Activated CD8-positive, alpha-beta memory T cell treated with anti-CD3 and anti-CD28 coated beads, Interleukin-2, amount 50 U/mL, for 48 hours (primary cell): ENCODE results near the gene DAZAP1.

Experiments
- DNase-seq: peaks from one replicate; pipeline ENCODE4 v3.0.0-alpha.2; 2020

Gene DAZAP1

GRCh38 chr19:1407528-1408299 lies at the start of gene DAZAP1:
DAZAP1 (plus strand) TSS chr19:1407586; CDS start chr19:1407774, 188 bp downstream.
- peak; percentile 79 for DNase-seq

- DNase-seq = no peak
These were observed 47.1 kb upstream of the DAZAP1 start for GRCh38 chr19:1360126-1360817.

- no peak for DNase-seq
These were observed 46.4 kb upstream of the DAZAP1 start for GRCh38 chr19:1360818-1361461.

- no peak for DNase-seq
These were observed 45.6 kb upstream of the DAZAP1 start for GRCh38 chr19:1361601-1362386.

- DNase-seq = no peak
These were observed 44.8 kb upstream of the DAZAP1 start for GRCh38 chr19:1362387-1363257.

- no peak for DNase-seq
These were observed 43.8 kb upstream of the DAZAP1 start for GRCh38 chr19:1363599-1363998.

- no peak for DNase-seq
These were observed 43.2 kb upstream of the DAZAP1 start for GRCh38 chr19:1364070-1364704.

- no peak for DNase-seq
These were observed 41.8 kb upstream of the DAZAP1 start for GRCh38 chr19:1365319-1366269.

- DNase-seq = no peak
These were observed 41.1 kb upstream of the DAZAP1 start for GRCh38 chr19:1366296-1366695.

GRCh38 chr19:1366899-1367870 lies 40.2 kb upstream of the DAZAP1 start:
- no peak for DNase-seq

- no peak for DNase-seq
These were observed 38.1 kb upstream of the DAZAP1 start for GRCh38 chr19:1369214-1369805.

- DNase-seq = no peak
These were observed 36.6 kb upstream of the DAZAP1 start for GRCh38 chr19:1370579-1371361.

GRCh38 chr19:1373042-1373533 lies 34.3 kb upstream of the DAZAP1 start:
- DNase-seq = no peak

GRCh38 chr19:1373534-1374249 lies 33.7 kb upstream of the DAZAP1 start:
- no peak for DNase-seq

- DNase-seq = no peak
These were observed 33.2 kb upstream of the DAZAP1 start for GRCh38 chr19:1374250-1374577.

GRCh38 chr19:1376415-1376805 lies 31.0 kb upstream of the DAZAP1 start:
- no peak for DNase-seq
